NT2/D1 (cell line): ENCODE measurements around the gene CYP4F11.

Experiments used
- SUZ12 ChIP-seq: IDR thresholded peaks from 2 replicates; pipeline ENCODE4 v1.6.1; 2011; ENCODE audit not compliant: insufficient read length, insufficient read depth; ENCODE audit errors: extremely low read depth
- YY1 ChIP-seq: IDR thresholded peaks from 2 replicates; pipeline ENCODE4 v1.6.1; 2011; ENCODE audit not compliant: insufficient read length, insufficient read depth
- ZNF274 ChIP-seq: IDR thresholded peaks from 2 replicates; pipeline ENCODE4 v1.6.1; 2011; ENCODE audit warnings: mild to moderate bottlenecking, low read depth, low read length

- TF ChIP-seq YY1 = no peak
- TF ChIP-seq ZNF274 = no peak
- TF ChIP-seq SUZ12 = peak; percentile 78
Measured at GRCh38 chr19:15911599-15912235, 22.6 kb downstream of the CYP4F11 start.
